NB4 (cell line): ENCODE results near the gene PLEKHS1.
A peak's percentile ranks its signal among the peaks of the same experiment; 100 is the strongest.

Experiments used
- DNase-seq: peaks from one replicate; pipeline ENCODE4 v3.0.0; 2010; ENCODE audit warnings: low read depth
- H3K4me3 ChIP-seq: one replicate; pipeline ENCODE4 v1.5.1; 2011; ENCODE audit warnings: mild to moderate bottlenecking, low read depth, low read length, moderate library complexity
- CTCF ChIP-seq: IDR thresholded peaks from one replicate; pipeline ENCODE4 v1.5.1; 2012; ENCODE audit warnings: low read depth, low read length
- MAX ChIP-seq: IDR thresholded peaks from 2 replicates; pipeline ENCODE4 v1.6.1; 2011; ENCODE audit warnings: low read depth, low read length
- MYC ChIP-seq: IDR thresholded peaks from 2 replicates; pipeline ENCODE4 v1.6.1; 2011; ENCODE audit warnings: low read depth, low read length
- POLR2A ChIP-seq: IDR thresholded peaks from 2 replicates; pipeline ENCODE4 v1.6.1; 2011; ENCODE audit warnings: mild to moderate bottlenecking; ENCODE audit not compliant: insufficient read length; ENCODE audit errors: extremely low read depth

PLEKHS1 gene

GRCh38 chr10:113745374-113745773 lies 6.1 kb upstream of the PLEKHS1 start:
- no peak for DNase-seq
- TF ChIP-seq MYC, result no peak
- no peak for TF ChIP-seq MAX
- no peak for TF ChIP-seq CTCF
- TF ChIP-seq POLR2A, result no peak
- H3K4me3 ChIP-seq, result no peak overlapping the region

GRCh38 chr10:113746217-113746957 lies 5.1 kb upstream of the PLEKHS1 start:
- DNase-seq, result no peak
- no peak for TF ChIP-seq CTCF
- no peak for TF ChIP-seq MAX
- TF ChIP-seq POLR2A, result no peak
- no peak for TF ChIP-seq MYC
- H3K4me3 ChIP-seq, result no peak overlapping the region

GRCh38 chr10:113752553-113752952 lies 1.1 kb downstream of the PLEKHS1 start:
- no peak for DNase-seq
- no peak overlapping the region for H3K4me3 ChIP-seq
- TF ChIP-seq MAX, result no peak
- TF ChIP-seq MYC, result no peak

GRCh38 chr10:113753020-113753692 lies 1.7 kb downstream of the PLEKHS1 start:
- no peak for DNase-seq
- no peak overlapping the region for H3K4me3 ChIP-seq
- TF ChIP-seq MYC, result no peak
- TF ChIP-seq MAX, result no peak
- no peak for TF ChIP-seq CTCF
- TF ChIP-seq POLR2A, result no peak

GRCh38 chr10:113754125-113754524 lies 2.6 kb downstream of the PLEKHS1 start:
- peak; percentile 12 for DNase-seq
- TF ChIP-seq POLR2A (no peak), MYC (no peak), CTCF (no peak), MAX (no peak)
- no peak overlapping the region for H3K4me3 ChIP-seq

- TF ChIP-seq POLR2A (no peak), CTCF (no peak), MYC (no peak), MAX (no peak)
- DNase-seq, result no peak
- H3K4me3 ChIP-seq, result no peak overlapping the region
These were observed 3.3 kb downstream of the PLEKHS1 start for GRCh38 chr10:113754768-113755167.
